Hematopoietic multipotent progenitor cell treated with erythropoietin and hydrocortisone succinate and interleukin-3 and kit ligand, for 17 days (in vitro differentiated cells): ENCODE measurements around the gene SHROOM3.
"Not testable (repeated sequence)": the region's sequence is repeated elsewhere in the genome, so short reads cannot be mapped to it uniquely, and the experiment has no call there.

Source experiments
- DNase-seq: peaks from one replicate; pipeline ENCODE4 v3.0.0-alpha.2; 2015; ENCODE audit warnings: low spot score

SHROOM3 gene

DNA sequence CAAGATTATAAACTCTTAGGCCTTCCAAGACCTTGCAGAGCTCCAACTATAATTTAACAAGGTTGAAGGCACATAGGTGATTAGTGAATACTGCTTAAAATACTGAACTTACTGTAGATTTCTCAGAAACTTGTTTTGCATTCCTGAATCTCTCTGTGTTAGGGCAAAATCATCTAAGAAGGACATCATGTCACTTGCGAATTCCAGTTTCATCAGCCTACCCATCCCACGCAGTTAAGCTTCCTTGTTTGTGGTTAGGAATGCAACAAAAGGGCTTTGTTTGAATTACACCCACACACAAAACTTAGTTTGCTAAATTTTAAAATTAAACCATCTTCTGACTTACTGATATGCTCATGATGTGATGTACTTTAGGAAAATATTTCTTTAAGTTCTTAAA lies 288.9 kb downstream of the SHROOM3 start:
- DNase-seq: no peak

GRCh38 chr4:76725039-76725438 lies 290.0 kb downstream of the SHROOM3 start:
- DNase-seq: no peak

DNA sequence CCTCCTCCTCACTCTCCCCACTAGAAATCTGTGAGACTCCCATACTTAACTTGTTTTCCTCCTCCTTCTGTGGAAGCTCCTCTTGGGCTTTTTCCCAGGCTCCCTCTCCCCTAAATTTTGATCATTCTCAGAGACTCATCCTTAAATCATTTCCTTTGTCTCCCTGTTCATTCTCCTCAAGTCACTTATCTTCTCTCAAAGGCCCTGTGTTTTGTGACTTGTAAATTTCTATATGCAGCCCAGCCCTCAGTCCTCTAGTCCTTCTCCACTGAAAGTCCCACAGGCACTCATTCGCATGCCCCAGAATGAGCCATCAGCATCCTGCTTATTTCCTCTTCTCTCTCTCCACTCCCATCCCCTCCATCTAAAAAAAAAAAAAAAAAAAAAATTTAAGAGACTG lies 291.1 kb downstream of the SHROOM3 start:
- DNase-seq: no peak

GRCh38 chr4:76726631-76727030 lies 291.6 kb downstream of the SHROOM3 start:
- DNase-seq: no peak

GRCh38 chr4:76727934-76728333 lies 292.9 kb downstream of the SHROOM3 start:
- not testable (repeated sequence) for DNase-seq

DNA sequence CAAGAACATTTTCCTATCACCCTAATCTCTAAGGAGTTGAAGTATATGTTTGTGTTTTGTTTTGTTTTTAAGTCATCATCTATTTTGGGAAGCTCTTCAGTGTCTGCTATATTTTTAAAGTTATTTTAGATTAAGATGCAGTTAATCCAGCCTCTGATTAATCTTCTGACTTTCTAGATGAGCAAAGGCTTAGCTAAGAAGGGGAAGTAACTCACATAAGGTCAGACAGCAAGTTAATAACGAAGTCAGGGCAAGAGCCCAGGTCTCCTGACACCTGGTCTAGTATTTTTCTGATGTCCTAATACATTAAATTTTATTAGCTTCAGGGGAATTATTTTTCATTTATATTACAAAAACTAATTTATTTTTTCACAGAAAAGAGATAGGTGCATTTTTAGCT lies 294.4 kb downstream of the SHROOM3 start:
- DNase-seq: no peak

- no peak for DNase-seq
Observed at GRCh38 chr4:76729980-76730379, 295.0 kb downstream of the SHROOM3 start.

DNA sequence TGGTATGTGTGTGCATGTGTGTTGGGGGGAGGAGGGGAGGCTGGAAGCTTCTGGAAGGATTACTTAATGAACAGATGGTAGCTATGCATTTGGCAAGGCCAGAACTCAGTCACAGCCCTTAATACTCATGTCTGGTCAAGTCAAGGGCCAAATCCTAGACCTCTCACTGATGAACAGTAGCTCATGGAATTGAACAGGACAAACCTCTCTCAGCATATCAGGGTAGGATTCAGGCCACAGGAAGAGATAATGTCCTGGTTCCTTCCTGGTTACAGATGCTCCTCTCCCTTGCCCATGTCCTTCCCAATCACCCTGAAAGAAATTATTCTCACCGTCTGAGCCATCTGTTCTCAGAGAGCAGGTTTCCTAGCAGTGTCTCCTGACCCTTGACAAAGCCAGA lies 297.2 kb downstream of the SHROOM3 start:
- no peak for DNase-seq

DNA sequence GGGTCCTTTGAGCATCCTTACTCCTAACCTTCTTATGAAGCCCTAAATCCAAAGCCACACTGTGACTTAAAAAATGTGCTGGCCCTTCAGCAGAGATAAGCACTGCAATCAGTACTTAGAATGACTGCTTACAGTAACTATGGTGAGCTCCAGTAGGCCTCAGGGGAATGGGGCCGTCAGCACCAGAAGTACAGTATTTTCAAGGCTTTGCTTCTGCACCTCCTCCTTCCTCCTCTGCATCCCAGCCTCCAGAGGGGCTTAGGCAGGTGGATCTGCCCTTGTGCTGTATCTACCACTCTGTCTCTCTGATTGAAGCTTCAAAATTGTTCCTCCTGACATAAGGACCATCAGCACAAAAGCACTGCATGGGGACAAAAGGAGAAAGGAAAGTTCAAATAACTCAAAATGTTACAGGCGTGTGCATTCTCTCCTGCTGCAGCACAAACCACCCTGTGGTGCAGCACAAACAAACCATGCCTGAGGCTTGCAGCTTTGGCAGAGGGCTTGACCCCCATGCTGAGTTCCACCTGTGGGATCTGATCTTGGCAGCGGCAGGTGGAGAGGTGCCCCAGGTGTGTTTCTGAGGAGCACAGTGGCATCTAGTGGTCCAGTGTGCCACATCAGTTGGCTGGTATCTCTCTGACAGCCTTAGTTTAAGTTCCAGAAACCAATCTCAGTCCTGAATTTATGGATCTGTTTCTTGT lies 298.2 kb downstream of the SHROOM3 start:
- no peak for DNase-seq

GRCh38 chr4:76736414-76736813 lies 301.4 kb downstream of the SHROOM3 start:
- no peak for DNase-seq

- no peak for DNase-seq
Observed at GRCh38 chr4:76737180-76737579, 302.2 kb downstream of the SHROOM3 start.

DNA sequence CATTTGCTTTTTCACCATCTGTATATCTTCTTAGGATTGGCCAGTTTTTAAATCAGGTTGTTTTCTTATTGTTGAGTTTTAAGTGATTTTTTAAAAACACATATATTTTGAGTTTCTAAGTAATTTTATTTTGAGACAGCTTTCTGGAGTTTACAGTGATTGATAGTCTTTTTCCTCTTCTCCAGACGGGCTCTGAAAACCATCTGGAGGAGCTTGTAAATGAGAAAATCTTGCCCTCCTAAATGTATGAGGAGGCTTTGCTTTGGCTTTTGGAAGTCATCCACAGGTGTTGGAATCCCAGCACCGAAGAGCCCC lies 302.7 kb downstream of the SHROOM3 start:
- no peak for DNase-seq

GRCh38 chr4:76738086-76738931 lies 303.3 kb downstream of the SHROOM3 start:
- no peak for DNase-seq

- DNase-seq: no peak
Observed at GRCh38 chr4:76740192-76740591, 305.2 kb downstream of the SHROOM3 start.

DNA sequence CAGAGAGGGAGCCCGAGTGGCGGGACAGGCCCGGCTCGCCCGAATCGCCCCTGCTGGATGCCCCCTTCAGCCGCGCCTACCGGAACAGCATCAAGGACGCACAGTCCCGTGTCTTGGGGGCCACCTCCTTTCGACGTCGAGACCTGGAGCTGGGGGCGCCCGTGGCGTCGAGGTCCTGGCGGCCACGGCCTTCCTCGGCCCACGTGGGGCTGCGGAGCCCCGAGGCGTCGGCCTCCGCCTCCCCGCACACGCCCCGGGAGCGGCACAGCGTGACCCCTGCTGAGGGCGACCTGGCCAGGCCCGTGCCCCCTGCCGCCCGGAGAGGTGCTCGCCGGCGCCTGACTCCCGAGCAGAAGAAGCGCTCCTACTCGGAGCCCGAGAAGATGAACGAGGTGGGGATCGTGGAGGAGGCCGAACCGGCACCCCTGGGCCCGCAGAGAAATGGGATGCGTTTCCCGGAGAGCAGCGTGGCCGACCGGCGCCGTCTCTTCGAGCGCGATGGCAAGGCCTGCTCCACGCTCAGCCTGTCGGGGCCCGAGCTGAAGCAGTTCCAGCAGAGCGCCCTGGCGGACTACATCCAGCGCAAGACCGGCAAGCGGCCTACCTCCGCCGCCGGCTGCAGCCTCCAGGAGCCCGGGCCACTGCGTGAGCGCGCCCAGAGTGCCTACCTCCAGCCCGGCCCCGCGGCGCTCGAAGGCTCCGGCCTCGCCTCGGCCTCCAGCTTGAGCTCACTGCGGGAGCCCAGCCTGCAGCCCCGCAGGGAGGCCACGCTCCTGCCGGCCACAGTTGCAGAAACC lies 306.0 kb downstream of the SHROOM3 start:
- DNase-seq: no peak

DNA sequence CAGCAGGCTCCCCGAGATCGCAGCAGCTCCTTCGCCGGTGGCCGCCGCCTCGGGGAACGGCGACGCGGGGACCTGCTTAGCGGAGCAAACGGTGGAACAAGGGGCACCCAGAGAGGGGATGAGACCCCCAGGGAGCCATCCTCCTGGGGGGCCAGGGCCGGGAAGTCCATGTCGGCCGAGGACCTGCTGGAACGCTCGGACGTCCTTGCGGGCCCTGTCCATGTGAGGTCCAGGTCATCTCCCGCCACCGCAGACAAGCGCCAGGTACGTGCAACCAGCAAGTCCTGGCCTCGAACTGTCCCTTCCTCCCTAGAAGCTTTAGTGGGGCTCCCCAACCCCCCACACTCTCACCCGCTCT lies 306.6 kb downstream of the SHROOM3 start:
- DNase-seq: no peak

DNA sequence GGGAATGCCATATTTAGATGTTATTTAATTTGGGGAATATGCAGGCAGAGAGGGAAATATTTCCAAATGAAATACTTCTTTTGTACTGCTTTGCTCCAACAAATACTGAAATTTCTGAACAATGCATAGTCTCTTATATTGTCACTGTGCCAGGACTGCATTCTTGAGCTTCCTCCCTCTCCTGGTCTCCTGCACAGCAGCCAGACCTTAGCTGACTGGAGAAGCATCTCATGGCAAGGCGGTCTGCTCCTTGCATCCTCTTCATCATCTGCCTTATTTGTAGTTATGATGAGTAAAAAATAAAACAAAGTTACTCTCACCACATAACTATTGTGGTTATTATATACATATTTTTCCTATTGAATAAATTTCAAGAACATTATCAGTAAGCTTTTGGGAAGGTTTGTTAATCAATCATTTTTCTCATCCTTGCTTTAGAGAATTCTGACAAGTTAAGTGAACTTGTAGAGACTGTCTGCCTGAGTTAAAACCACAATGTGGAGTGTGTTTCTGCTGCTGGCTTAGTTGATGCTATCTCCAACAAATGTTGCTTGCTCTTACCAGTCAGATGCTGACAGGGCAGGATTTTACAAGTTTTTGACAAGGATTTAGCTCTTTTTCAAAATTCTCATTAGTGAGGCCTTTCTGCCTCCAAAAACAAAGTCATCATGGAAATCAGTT lies 309.4 kb downstream of the SHROOM3 start:
- no peak for DNase-seq

GRCh38 chr4:76745240-76745639 lies 310.2 kb downstream of the SHROOM3 start:
- no peak for DNase-seq

GRCh38 chr4:76747563-76747962 lies 312.5 kb downstream of the SHROOM3 start:
- no peak for DNase-seq

- DNase-seq: no peak
Observed at GRCh38 chr4:76748649-76749048, 313.6 kb downstream of the SHROOM3 start.

DNA sequence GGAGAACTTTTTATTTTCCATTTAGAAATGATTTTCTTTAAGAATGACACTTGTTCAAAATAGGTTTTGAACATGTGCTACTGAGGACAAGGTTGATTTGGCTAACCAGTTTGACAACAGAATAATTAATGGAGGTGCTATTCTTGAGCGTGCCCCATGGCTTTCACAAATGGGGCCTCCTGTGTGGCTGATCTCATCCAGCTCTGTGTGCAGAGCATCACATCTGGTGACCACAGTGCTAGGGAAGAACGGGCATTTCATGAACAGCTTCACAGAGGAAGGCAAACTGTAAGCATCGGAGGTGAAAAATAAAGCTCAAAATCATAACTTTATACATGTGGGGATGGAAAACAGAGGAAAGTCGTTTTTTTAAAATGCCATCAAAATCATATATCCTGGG lies 314.3 kb downstream of the SHROOM3 start:
- no peak for DNase-seq

- DNase-seq: no peak
Observed at GRCh38 chr4:76750716-76751115, 315.7 kb downstream of the SHROOM3 start.
